NT2/D1 (cell line): ENCODE results near the gene EEF1A2.

Experiments used
- SUZ12 ChIP-seq: IDR thresholded peaks from 2 replicates; pipeline ENCODE4 v1.6.1; 2011; ENCODE audit not compliant: insufficient read length, insufficient read depth; ENCODE audit errors: extremely low read depth
- YY1 ChIP-seq: IDR thresholded peaks from 2 replicates; pipeline ENCODE4 v1.6.1; 2011; ENCODE audit not compliant: insufficient read length, insufficient read depth
- ZNF274 ChIP-seq: IDR thresholded peaks from 2 replicates; pipeline ENCODE4 v1.6.1; 2011; ENCODE audit warnings: mild to moderate bottlenecking, low read depth, low read length

GRCh38 chr20:63497946-63498935, 642 bp downstream of the EEF1A2 start:
- TF ChIP-seq YY1: no peak
- no peak for TF ChIP-seq ZNF274
- TF ChIP-seq SUZ12: no peak
